Upper lobe of left lung (tissue), 4 donors: Measurements from ENCODE around the gene PTPN6.

Experiments used
- CTCF ChIP-seq, 6 experiments: fragments of 450-650 bp in 4 of 6; fragments of 200-600 bp in 2 of 6; sonication (generic) in 2 of 6; IDR thresholded peaks; one replicate each; pipeline ENCODE4 v1.5.1; 2016 to 2019; ENCODE audit warnings: antibody characterized with exemption in 6 of 6
- EP300 ChIP-seq, 4 donors: sonication (generic); formaldehyde crosslinking; IDR thresholded peaks; one replicate each; pipeline ENCODE4 v1.5.1; 2017; ENCODE audit warnings: antibody characterized with exemption in 4 of 4, control low read depth in 2 of 4
- POLR2A ChIP-seq, 4 donors: fragments of 450-650 bp; IDR thresholded peaks; one replicate each; pipeline ENCODE4 v1.5.1; 2016 to 2017; ENCODE audit warnings: antibody characterized with exemption in 4 of 4, mild to moderate bottlenecking in 2 of 4
- POLR2AphosphoS5 ChIP-seq, 2 donors: sonication (generic); formaldehyde crosslinking; IDR thresholded peaks; one replicate each; pipeline ENCODE4 v1.5.1; 2017; ENCODE audit warnings: antibody characterized with exemption in 2 of 2

- TF ChIP-seq CTCF (IDR thresholded peaks at IDR 0.05) (peak in 1 of 6 experiments; percentile 9), POLR2AphosphoS5 (IDR thresholded peaks at IDR 0.05) (no peak), EP300 (IDR thresholded peaks at IDR 0.05) (no peak), POLR2A (IDR thresholded peaks at IDR 0.05) (no peak)
These were observed 12.6 kb upstream of the PTPN6 start for GRCh38 chr12:6938353-6939190.
